Activated CD4-positive, alpha-beta memory T cell treated with anti-CD3 and anti-CD28 coated beads, Interleukin-2, amount 10 ng/mL, durations not matched to agents 7 days and 5 days (primary cell): Measurements from ENCODE around the gene MRPL16. TPM values are rescaled to one million over a fixed set of nuclear protein-coding genes. Genes with fewer than 3 reads are reported as not detected.

Experiments used
- CTCF ChIA-PET: fragments of 350-600 bp; sonication (Branson Sonifier 250); formaldehyde crosslinking; loops from one replicate; lab custom pipeline; 2021; ENCODE audit warnings: antibody characterized with exemption, inconsistent platforms; lab: Charles Lee
- POLR2A ChIA-PET: fragments of 350-600 bp; sonication (Branson Sonifier 250); formaldehyde crosslinking; loops from one replicate; lab custom pipeline; 2021; ENCODE audit warnings: antibody characterized with exemption; lab: Charles Lee
- DNase-seq: peaks from one replicate; pipeline ENCODE4 v3.0.0-alpha.2; 2020
- H3K27ac Mint-ChIP-seq: one replicate; pipeline ENCODE4 v1.8.0; 2021; ENCODE audit warnings: mild to moderate bottlenecking, mixed read lengths
- H3K27me3 Mint-ChIP-seq: one replicate; pipeline ENCODE4 v1.8.0; 2021; ENCODE audit warnings: mixed read lengths
- H3K36me3 Mint-ChIP-seq: one replicate; pipeline ENCODE4 v1.8.0; 2021; ENCODE audit warnings: low read depth, mixed read lengths
- H3K4me1 Mint-ChIP-seq: one replicate; pipeline ENCODE4 v1.8.0; 2021; ENCODE audit warnings: mixed read lengths
- H3K4me3 Mint-ChIP-seq: one replicate; pipeline ENCODE4 v1.8.0; 2021; ENCODE audit warnings: mild to moderate bottlenecking, mixed read lengths
- H3K9me3 Mint-ChIP-seq: one replicate; pipeline ENCODE4 v1.8.0; 2021; ENCODE audit warnings: mixed read lengths
- total RNA-seq, 2 experiments: library from RNA; stranded (reverse); gene quantifications; one replicate each; pipeline ENCODE4 v1.2.3, GENCODE V29; 2021

Gene MRPL16
- total RNA-seq, 2 experiments from 2014 or later: 77.0 to 77.7 TPM

- no peaks in the 10 kb centered on the region for H3K9me3 Mint-ChIP-seq
- H3K4me1 Mint-ChIP-seq: peaks cover 36% of the 10 kb centered on the region
- ChIA-PET CTCF (interaction anchor here (0.8 to 7.0 kb wide), 2 partner anchors 18 to 50 kb away, joined by 3 to 99 read pairs; partner anchors contain the start of gene STX3), POLR2A (interaction anchor here (1.4 to 8.8 kb wide), 2 partner anchors 37 to 49 kb away, joined by 5 to 64 read pairs; partner anchors contain the start of gene STX3)
- H3K36me3 Mint-ChIP-seq: peaks cover 64% of the 10 kb centered on the region
- no peak overlapping the region for H3K27ac Mint-ChIP-seq
- no peak overlapping the region for H3K4me3 Mint-ChIP-seq
- no peaks in the 10 kb centered on the region for H3K27me3 Mint-ChIP-seq
- DNase-seq: no peak
These were observed 6.5 kb downstream of the MRPL16 start for GRCh38 chr11:59804061-59804460.

GRCh38 chr11:59802639-59803176 lies 7.9 kb downstream of the MRPL16 start:
- peak overlapping the region; percentile 60 for H3K27ac Mint-ChIP-seq
- peak; percentile 43 for DNase-seq
- H3K9me3 Mint-ChIP-seq: no peaks in the 10 kb centered on the region
- no peak overlapping the region for H3K4me3 Mint-ChIP-seq
- no peaks in the 10 kb centered on the region for H3K27me3 Mint-ChIP-seq
- CTCF ChIA-PET: interaction anchor here (1.0 to 7.0 kb wide), 7 partner anchors 17 to 265 kb away, joined by 3 to 99 read pairs (median 6); partner anchors contain the start of genes PATL1 and STX3
- H3K4me1 Mint-ChIP-seq: peaks cover 31% of the 10 kb centered on the region
- POLR2A ChIA-PET: interaction anchor here (0.9 to 4.2 kb wide), 5 partner anchors 10 to 157 kb away, joined by 3 to 59 read pairs (median 3); partner anchors contain the start of gene STX3
- H3K36me3 Mint-ChIP-seq: peaks cover 62% of the 10 kb centered on the region

GRCh38 chr11:59801981-59802638 lies 8.5 kb downstream of the MRPL16 start:
- POLR2A ChIA-PET: interaction anchor here (0.8 to 4.2 kb wide), 11 partner anchors 9 to 157 kb away, joined by 3 to 59 read pairs (median 4); partner anchors contain the start of genes PATL1 and STX3
- Mint-ChIP-seq H3K4me1 (peaks cover 28% of the 10 kb centered on the region), H3K9me3 (no peaks in the 10 kb centered on the region), H3K27me3 (no peaks in the 10 kb centered on the region), H3K27ac (peak overlapping the region; percentile 60), H3K36me3 (peaks cover 62% of the 10 kb centered on the region), H3K4me3 (no peak overlapping the region)
- CTCF ChIA-PET: interaction anchor here (0.6 to 7.0 kb wide), 13 partner anchors 8 to 265 kb away, joined by 3 to 99 read pairs (median 5); partner anchors contain the start of genes MRPL16, PATL1 and STX3
- DNase-seq: no peak

GRCh38 chr11:59801160-59801706 lies 9.3 kb downstream of the MRPL16 start:
- no peaks in the 10 kb centered on the region for H3K9me3 Mint-ChIP-seq
- peaks cover 60% of the 10 kb centered on the region for H3K36me3 Mint-ChIP-seq
- peaks cover 26% of the 10 kb centered on the region for H3K4me1 Mint-ChIP-seq
- H3K4me3 Mint-ChIP-seq: no peak overlapping the region
- ChIA-PET CTCF (interaction anchor here (0.6 to 7.0 kb wide), 12 partner anchors 9 to 264 kb away, joined by 3 to 99 read pairs (median 5); partner anchors contain the start of genes MRPL16, PATL1 and STX3), POLR2A (interaction anchor here (0.8 to 4.2 kb wide), 10 partner anchors 8 to 156 kb away, joined by 3 to 59 read pairs (median 4); partner anchors contain the start of genes PATL1 and STX3)
- no peaks in the 10 kb centered on the region for H3K27me3 Mint-ChIP-seq
- DNase-seq: no peak
- H3K27ac Mint-ChIP-seq: peak overlapping the region; percentile 60

GRCh38 chr11:59800390-59801025 lies 10.1 kb downstream of the MRPL16 start:
- no peak overlapping the region for H3K4me3 Mint-ChIP-seq
- no peaks in the 10 kb centered on the region for H3K27me3 Mint-ChIP-seq
- ChIA-PET POLR2A (interaction anchor here (0.7 to 4.2 kb wide), 5 partner anchors 16 to 132 kb away, joined by 3 to 59 read pairs (median 3); partner anchors contain the start of genes PATL1 and STX3), CTCF (interaction anchor here (0.7 to 7.0 kb wide), 8 partner anchors 9 to 131 kb away, joined by 3 to 99 read pairs (median 6); partner anchors contain the start of genes MRPL16, PATL1 and STX3)
- H3K27ac Mint-ChIP-seq: no peak overlapping the region
- peaks cover 62% of the 10 kb centered on the region for H3K36me3 Mint-ChIP-seq
- no peaks in the 10 kb centered on the region for H3K9me3 Mint-ChIP-seq
- H3K4me1 Mint-ChIP-seq: peaks cover 26% of the 10 kb centered on the region
- no peak for DNase-seq

GRCh38 chr11:59794417-59794816 lies 16.2 kb downstream of the MRPL16 start:
- Mint-ChIP-seq H3K36me3 (peaks cover 68% of the 10 kb centered on the region), H3K27ac (no peak overlapping the region), H3K9me3 (no peaks in the 10 kb centered on the region), H3K4me1 (peaks cover 1% of the 10 kb centered on the region), H3K4me3 (no peak overlapping the region), H3K27me3 (no peaks in the 10 kb centered on the region)
- DNase-seq: no peak
- POLR2A ChIA-PET: interaction anchor here (1.4 kb wide), 1 partner anchor 10 kb away, joined by 4 read pairs; no protein-coding TSS in a partner anchor
- CTCF ChIA-PET: interaction anchor here (0.6 kb wide), 1 partner anchor 257 kb away, joined by 3 read pairs; no protein-coding TSS in a partner anchor

GRCh38 chr11:59792507-59792906 lies 18.1 kb downstream of the MRPL16 start:
- Mint-ChIP-seq H3K9me3 (no peaks in the 10 kb centered on the region), H3K4me3 (no peak overlapping the region), H3K4me1 (peaks cover 9% of the 10 kb centered on the region), H3K27me3 (no peaks in the 10 kb centered on the region), H3K27ac (no peak overlapping the region), H3K36me3 (peaks cover 83% of the 10 kb centered on the region)
- DNase-seq: no peak
- CTCF ChIA-PET: interaction anchor here (1.8 kb wide), 1 partner anchor 32 kb away, joined by 4 read pairs; no protein-coding TSS in a partner anchor
- POLR2A ChIA-PET: interaction anchor here (1.2 kb wide), 1 partner anchor 9 kb away, joined by 3 read pairs; no protein-coding TSS in a partner anchor

GRCh38 chr11:59791639-59792038 lies 18.9 kb downstream of the MRPL16 start:
- CTCF ChIA-PET: no interaction called here
- Mint-ChIP-seq H3K9me3 (no peaks in the 10 kb centered on the region), H3K27me3 (no peaks in the 10 kb centered on the region), H3K4me3 (no peak overlapping the region), H3K27ac (no peak overlapping the region), H3K36me3 (peaks cover 85% of the 10 kb centered on the region), H3K4me1 (peaks cover 18% of the 10 kb centered on the region)
- POLR2A ChIA-PET: no interaction called here
- DNase-seq: no peak

- peaks cover 5% of the 10 kb centered on the region for H3K9me3 Mint-ChIP-seq
These were observed 22.8 kb downstream of the MRPL16 start for GRCh38 chr11:59787816-59788215.

GRCh38 chr11:59787255-59787588 lies 23.4 kb downstream of the MRPL16 start:
- no peak for DNase-seq
- H3K27ac Mint-ChIP-seq: peak overlapping the region; percentile 29
- ChIA-PET CTCF (interaction anchor here (0.9 to 4.2 kb wide), 2 partner anchors 20 to 33 kb away, joined by 3 to 21 read pairs; partner anchors contain the start of gene STX3), POLR2A (interaction anchor here (0.9 to 7.2 kb wide), 4 partner anchors 14 to 33 kb away, joined by 4 to 69 read pairs (median 14); partner anchors contain the start of gene STX3)
- peaks cover 89% of the 10 kb centered on the region for H3K36me3 Mint-ChIP-seq
- H3K9me3 Mint-ChIP-seq: peaks cover 7% of the 10 kb centered on the region
- no peaks in the 10 kb centered on the region for H3K27me3 Mint-ChIP-seq
- H3K4me3 Mint-ChIP-seq: no peak overlapping the region
- H3K4me1 Mint-ChIP-seq: peaks cover 58% of the 10 kb centered on the region

More at GRCh38 chr11:59787816-59788215, 22.8 kb downstream of the MRPL16 start:
- H3K4me3 Mint-ChIP-seq: no peak overlapping the region
- H3K36me3 Mint-ChIP-seq: peaks cover 92% of the 10 kb centered on the region
- CTCF ChIA-PET: interaction anchor here (4.2 kb wide), 1 partner anchor 34 kb away, joined by 21 read pairs; the partner anchor contains the start of gene STX3
- no peak for DNase-seq
- H3K4me1 Mint-ChIP-seq: peaks cover 54% of the 10 kb centered on the region
- H3K27ac Mint-ChIP-seq: no peak overlapping the region
- POLR2A ChIA-PET: interaction anchor here (0.8 to 7.2 kb wide), 5 partner anchors 16 to 32 kb away, joined by 3 to 69 read pairs (median 5); partner anchors contain the start of genes MRPL16 and STX3
- no peaks in the 10 kb centered on the region for H3K27me3 Mint-ChIP-seq

GRCh38 chr11:59785818-59786217 lies 24.8 kb downstream of the MRPL16 start:
- H3K27ac Mint-ChIP-seq: peak overlapping the region; percentile 26
- CTCF ChIA-PET: interaction anchor here (0.8 to 4.2 kb wide), 4 partner anchors 13 to 32 kb away, joined by 3 to 21 read pairs (median 5); partner anchors contain the start of gene STX3
- no peak for DNase-seq
- H3K4me1 Mint-ChIP-seq: peaks cover 67% of the 10 kb centered on the region
- H3K36me3 Mint-ChIP-seq: peaks cover 90% of the 10 kb centered on the region
- POLR2A ChIA-PET: interaction anchor here (0.5 to 7.2 kb wide), 7 partner anchors 10 to 30 kb away, joined by 3 to 69 read pairs (median 21); partner anchors contain the start of genes MRPL16 and STX3
- no peak overlapping the region for H3K4me3 Mint-ChIP-seq
- peaks cover 14% of the 10 kb centered on the region for H3K9me3 Mint-ChIP-seq
- no peaks in the 10 kb centered on the region for H3K27me3 Mint-ChIP-seq
